DOHH2 (cell line): ENCODE data around the gene CPEB3.

Source experiments
- H3F3A ChIP-seq: fragments of 200-600 bp; sonication (generic), shearing (Covaris generic); 2 replicates; pipeline ENCODE4 v1.6.0; 2016; ENCODE audit warnings: antibody characterized with exemption, mild to moderate bottlenecking; ENCODE audit not compliant: control insufficient read depth, insufficient read depth
- H3K27ac ChIP-seq: fragments of 200-600 bp; sonication (generic); 2 replicates; pipeline ENCODE4 v1.5.1; 2014; ENCODE audit warnings: low read depth, mild to moderate bottlenecking, low read length, moderate library complexity
- H3K27me3 ChIP-seq: fragments of 200-600 bp; sonication (generic); 2 replicates; pipeline ENCODE4 v1.6.1; 2014; ENCODE audit warnings: mild to moderate bottlenecking, low read length, mixed read lengths; ENCODE audit not compliant: control insufficient read depth
- H3K36me3 ChIP-seq: fragments of 200-600 bp; sonication (generic); 2 replicates; pipeline ENCODE4 v1.6.1; 2014; ENCODE audit warnings: mild to moderate bottlenecking, low read length, moderate library complexity, mixed read lengths; ENCODE audit not compliant: control insufficient read depth
- H3K4me1 ChIP-seq: fragments of 200-600 bp; sonication (generic); 2 replicates; pipeline ENCODE4 v1.6.1; 2014; ENCODE audit warnings: mild to moderate bottlenecking, low read length, mixed read lengths; ENCODE audit not compliant: control insufficient read depth
- H3K4me2 ChIP-seq: fragments of 200-600 bp; sonication (generic); 2 replicates; pipeline ENCODE4 v1.6.0; 2014; ENCODE audit warnings: mild to moderate bottlenecking, low read length, moderate library complexity
- H3K4me3 ChIP-seq: fragments of 200-600 bp; sonication (generic); 2 replicates; pipeline ENCODE4 v1.5.1; 2014; ENCODE audit warnings: mild to moderate bottlenecking, low read length, mixed read lengths
- H3K79me2 ChIP-seq: fragments of 200-600 bp; sonication (generic); 2 replicates; pipeline ENCODE4 v1.6.1; 2014; ENCODE audit warnings: mild to moderate bottlenecking, low read length, mixed read lengths; ENCODE audit not compliant: control insufficient read depth
- H3K9me2 ChIP-seq: fragments of 200-600 bp; sonication (generic); replicated peaks from 2 replicates; pipeline ENCODE4 v1.6.1; 2014; ENCODE audit warnings: mild to moderate bottlenecking, low read length, mixed read lengths; ENCODE audit not compliant: control insufficient read depth
- H3K9me3 ChIP-seq: fragments of 200-600 bp; sonication (generic); 2 replicates; pipeline ENCODE4 v1.6.1; 2014; ENCODE audit warnings: antibody characterized with exemption, low read length, mixed read lengths; ENCODE audit not compliant: control insufficient read depth, insufficient read depth
- H4K20me1 ChIP-seq: fragments of 200-600 bp; sonication (generic); 2 replicates; pipeline ENCODE4 v1.6.0; 2014; ENCODE audit warnings: low read depth, mild to moderate bottlenecking, antibody characterized with exemption, low read length, moderate library complexity; ENCODE audit not compliant: control insufficient read depth, insufficient read depth
- EZH2phosphoT487 ChIP-seq: fragments of 200-600 bp; sonication (generic); IDR thresholded peaks from 2 replicates; pipeline ENCODE4 v1.6.1; 2017; ENCODE audit warnings: borderline replicate concordance, mild to moderate bottlenecking, antibody characterized with exemption, low read length, moderate library complexity, mixed read lengths
- TF ChIP-seq, protein P1 (sequence below): fragments of 200-600 bp; sonication (generic); IDR thresholded peaks from one replicate; pipeline ENCODE4 v1.5.1; 2014; ENCODE audit warnings: antibody characterized with exemption, mild to moderate bottlenecking, low read depth, low read length; ENCODE audit not compliant: poor library complexity, severe bottlenecking

CPEB3 gene

DNA sequence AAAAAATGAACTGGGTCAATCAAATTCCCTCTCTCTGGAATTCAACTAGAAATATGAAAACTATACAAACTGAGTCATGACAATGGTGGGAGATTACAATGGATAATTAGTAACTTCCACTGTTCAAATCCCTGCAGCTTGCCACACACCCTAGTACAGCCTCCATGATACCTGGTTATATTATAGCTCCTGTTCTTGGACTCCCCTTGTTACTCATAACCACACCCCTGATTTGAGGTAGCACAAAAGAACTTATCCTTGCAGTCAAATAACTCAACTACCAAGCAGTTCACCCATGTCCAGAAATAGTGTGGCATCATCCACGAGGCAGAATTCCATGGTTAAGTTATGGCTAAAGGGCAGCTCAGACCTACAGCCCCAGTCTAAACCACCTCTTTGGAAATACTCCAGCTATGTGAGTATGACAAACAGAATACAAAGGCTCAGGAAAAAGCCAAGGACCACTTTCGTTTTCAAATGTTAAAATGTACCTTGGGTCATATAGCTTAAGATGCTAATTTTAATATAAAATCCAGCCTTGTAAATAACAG lies 164.7 kb downstream of the CPEB3 start:
- no peaks in the 10 kb centered on the region for H3F3A ChIP-seq
- H3K79me2 ChIP-seq = no peaks in the 10 kb centered on the region
- no peak overlapping the region for H3K27ac ChIP-seq
- no peaks in the 10 kb centered on the region for H3K4me1 ChIP-seq
- TF ChIP-seq EZH2phosphoT487 = no peak
- TF ChIP-seq, protein P1, sequence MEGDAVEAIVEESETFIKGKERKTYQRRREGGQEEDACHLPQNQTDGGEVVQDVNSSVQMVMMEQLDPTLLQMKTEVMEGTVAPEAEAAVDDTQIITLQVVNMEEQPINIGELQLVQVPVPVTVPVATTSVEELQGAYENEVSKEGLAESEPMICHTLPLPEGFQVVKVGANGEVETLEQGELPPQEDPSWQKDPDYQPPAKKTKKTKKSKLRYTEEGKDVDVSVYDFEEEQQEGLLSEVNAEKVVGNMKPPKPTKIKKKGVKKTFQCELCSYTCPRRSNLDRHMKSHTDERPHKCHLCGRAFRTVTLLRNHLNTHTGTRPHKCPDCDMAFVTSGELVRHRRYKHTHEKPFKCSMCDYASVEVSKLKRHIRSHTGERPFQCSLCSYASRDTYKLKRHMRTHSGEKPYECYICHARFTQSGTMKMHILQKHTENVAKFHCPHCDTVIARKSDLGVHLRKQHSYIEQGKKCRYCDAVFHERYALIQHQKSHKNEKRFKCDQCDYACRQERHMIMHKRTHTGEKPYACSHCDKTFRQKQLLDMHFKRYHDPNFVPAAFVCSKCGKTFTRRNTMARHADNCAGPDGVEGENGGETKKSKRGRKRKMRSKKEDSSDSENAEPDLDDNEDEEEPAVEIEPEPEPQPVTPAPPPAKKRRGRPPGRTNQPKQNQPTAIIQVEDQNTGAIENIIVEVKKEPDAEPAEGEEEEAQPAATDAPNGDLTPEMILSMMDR = no peak
- H3K36me3 ChIP-seq = no peaks in the 10 kb centered on the region
- H3K27me3 ChIP-seq = no peaks in the 10 kb centered on the region
- H3K4me3 ChIP-seq = no peak overlapping the region
- no peaks in the 10 kb centered on the region for H3K9me3 ChIP-seq
- H3K9me2 ChIP-seq = no peaks in the 10 kb centered on the region
- no peak overlapping the region for H3K4me2 ChIP-seq
- H4K20me1 ChIP-seq = no peaks in the 10 kb centered on the region

DNA sequence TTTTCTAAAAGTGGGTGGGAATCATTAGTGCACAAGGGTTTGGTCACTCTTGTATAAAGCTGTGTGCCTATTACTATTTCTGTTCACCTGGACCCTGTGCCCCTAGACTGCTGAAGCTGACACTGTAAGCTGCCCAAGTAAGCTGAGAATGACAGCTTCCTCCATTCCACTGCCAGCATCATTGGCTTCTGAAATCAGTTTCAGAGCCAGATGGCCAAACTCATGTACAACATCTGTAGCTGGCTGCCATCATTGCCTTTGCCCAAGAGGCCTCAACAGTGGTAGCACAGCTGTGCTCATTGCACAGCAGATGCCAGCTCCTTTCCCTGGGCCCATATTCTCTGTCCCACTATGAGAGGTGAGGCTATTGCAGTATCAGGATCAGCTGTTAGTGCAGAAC lies 165.7 kb downstream of the CPEB3 start:
- Histone ChIP-seq H3K4me3 (no peak overlapping the region), H3K27ac (no peak overlapping the region), H3K4me1 (no peaks in the 10 kb centered on the region), H3K4me2 (no peak overlapping the region), H3F3A (no peaks in the 10 kb centered on the region), H3K36me3 (no peaks in the 10 kb centered on the region), H4K20me1 (no peaks in the 10 kb centered on the region), H3K9me2 (no peaks in the 10 kb centered on the region), H3K27me3 (no peaks in the 10 kb centered on the region), H3K79me2 (no peaks in the 10 kb centered on the region), H3K9me3 (no peaks in the 10 kb centered on the region)
- TF ChIP-seq EZH2phosphoT487 = no peak
- TF ChIP-seq, protein P1 = no peak

DNA sequence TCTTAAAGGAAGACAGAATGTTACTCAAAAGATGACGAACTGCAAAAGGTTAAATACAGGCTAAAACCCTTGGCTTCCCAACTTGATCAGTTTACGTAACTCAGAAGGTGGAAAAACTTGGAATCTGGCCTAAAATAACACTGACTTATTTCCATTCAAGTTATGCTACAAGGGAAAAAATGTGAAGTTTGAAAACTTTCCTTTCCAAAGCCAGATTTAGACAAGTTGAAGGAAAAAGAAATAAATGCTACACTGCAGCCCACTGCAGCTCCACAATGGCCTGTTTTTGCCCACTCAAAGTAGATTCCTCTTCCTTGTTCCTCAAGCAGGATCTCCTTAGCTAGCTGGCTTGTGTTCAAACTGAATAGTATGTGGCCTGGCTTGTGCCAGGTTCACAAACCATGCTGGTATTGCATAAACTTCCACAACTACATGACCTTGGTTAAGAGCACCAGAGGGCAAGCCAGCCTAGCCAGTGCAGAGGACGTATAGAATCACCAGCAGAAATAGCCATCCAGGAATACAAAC lies 166.2 kb downstream of the CPEB3 start:
- H3F3A ChIP-seq = no peaks in the 10 kb centered on the region
- H3K9me3 ChIP-seq = no peaks in the 10 kb centered on the region
- TF ChIP-seq, protein P1 = no peak
- no peak for TF ChIP-seq EZH2phosphoT487
- H3K9me2 ChIP-seq = no peaks in the 10 kb centered on the region
- H3K36me3 ChIP-seq = no peaks in the 10 kb centered on the region
- H3K4me2 ChIP-seq = no peak overlapping the region
- no peak overlapping the region for H3K4me3 ChIP-seq
- no peaks in the 10 kb centered on the region for H3K4me1 ChIP-seq
- no peaks in the 10 kb centered on the region for H3K27me3 ChIP-seq
- no peaks in the 10 kb centered on the region for H4K20me1 ChIP-seq
- H3K79me2 ChIP-seq = no peaks in the 10 kb centered on the region
- H3K27ac ChIP-seq = no peak overlapping the region
